8988T (cell line): Measurements from ENCODE around the gene TBXAS1.
"Not testable (repeated sequence)": the region's sequence is repeated elsewhere in the genome, so short reads cannot be mapped to it uniquely, and the experiment has no call there.

Experiments
- DNase-seq: peaks from one replicate; pipeline ENCODE4 v3.0.0; 2011

Gene TBXAS1

GRCh38 chr7:139895141-139895829 lies 66.2 kb downstream of the TBXAS1 start:
- DNase-seq, result no peak

GRCh38 chr7:139896288-139896687 lies 67.2 kb downstream of the TBXAS1 start:
- DNase-seq, result no peak

DNA sequence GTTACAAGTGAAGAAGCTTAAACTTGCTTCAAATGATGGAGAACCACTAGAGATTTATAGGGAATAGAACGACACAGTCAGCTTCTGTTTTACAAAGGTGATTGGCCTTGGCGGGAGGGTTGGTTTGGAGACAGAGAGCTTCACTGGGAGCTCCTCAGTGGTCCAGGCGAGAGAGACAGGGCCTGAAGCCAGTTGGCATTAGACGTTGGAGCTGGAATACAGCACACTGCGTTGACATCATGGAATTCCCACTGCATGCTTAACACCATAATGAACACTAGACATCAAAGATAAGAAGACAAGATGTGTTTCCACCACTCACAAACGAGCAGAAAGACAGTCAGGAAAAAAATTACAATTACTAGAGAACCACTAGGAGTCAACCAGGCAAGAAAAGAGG lies 67.8 kb downstream of the TBXAS1 start:
- DNase-seq, result no peak

DNA sequence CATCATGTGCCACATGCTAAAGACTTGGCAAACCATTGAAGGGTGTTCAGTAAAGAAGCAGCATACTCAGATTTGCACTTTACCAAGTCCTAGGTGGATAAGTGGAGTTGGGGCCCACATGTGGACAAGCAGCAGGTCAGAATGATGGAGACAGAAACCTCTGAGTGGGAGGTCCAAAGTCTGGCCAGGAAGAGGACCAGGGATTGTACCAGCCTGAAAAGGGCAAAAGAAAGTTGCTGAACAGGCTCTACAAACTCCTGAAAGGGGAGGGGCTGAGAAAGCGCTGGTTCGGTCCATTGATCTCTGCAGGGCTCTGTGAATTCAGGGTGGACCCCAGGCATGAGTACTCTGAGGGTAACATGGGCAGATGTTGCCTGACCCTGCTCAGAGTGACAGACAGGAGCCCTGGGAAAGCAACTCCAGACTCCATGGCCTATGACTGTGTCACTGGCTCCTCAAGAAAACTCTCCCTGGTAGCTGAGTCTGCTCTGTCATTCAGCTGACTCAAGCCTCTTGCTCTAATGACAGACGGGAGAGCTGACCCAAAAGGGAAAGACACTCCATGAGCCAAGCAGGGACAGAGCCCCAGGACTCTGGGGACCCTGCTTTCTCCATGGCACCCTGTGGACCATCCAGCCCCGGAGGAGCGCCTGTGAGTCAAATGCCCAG lies 68.5 kb downstream of the TBXAS1 start:
- DNase-seq, result no peak

- no peak for DNase-seq
Observed at GRCh38 chr7:139898483-139898882, 69.4 kb downstream of the TBXAS1 start.

- DNase-seq, result no peak
Observed at GRCh38 chr7:139899328-139899955, 70.4 kb downstream of the TBXAS1 start.

GRCh38 chr7:139900326-139900725 lies 71.3 kb downstream of the TBXAS1 start:
- no peak for DNase-seq

GRCh38 chr7:139901056-139901795 lies 72.2 kb downstream of the TBXAS1 start:
- no peak for DNase-seq

DNA sequence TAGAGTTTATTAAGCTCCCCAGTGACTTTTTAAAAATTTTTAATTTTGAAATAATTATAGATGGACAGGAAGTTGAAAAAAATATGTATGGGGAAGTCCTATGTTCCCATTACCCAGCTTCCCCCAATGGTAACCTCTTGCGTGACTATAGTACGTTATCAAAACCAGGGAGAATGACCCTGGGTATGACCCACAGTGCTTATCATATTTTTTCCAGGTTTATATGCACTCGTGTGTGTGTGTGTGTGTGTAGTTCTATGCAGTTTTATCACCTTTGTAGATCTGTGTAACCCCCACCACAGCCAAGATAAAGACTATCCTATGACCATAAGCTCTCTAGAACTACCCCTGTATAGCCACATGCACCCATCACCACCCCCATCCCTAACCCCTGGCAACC lies 72.8 kb downstream of the TBXAS1 start:
- no peak for DNase-seq

GRCh38 chr7:139902436-139903102 lies 73.5 kb downstream of the TBXAS1 start:
- no peak for DNase-seq

GRCh38 chr7:139903103-139903477 lies 74.0 kb downstream of the TBXAS1 start:
- not testable (repeated sequence) for DNase-seq

DNA sequence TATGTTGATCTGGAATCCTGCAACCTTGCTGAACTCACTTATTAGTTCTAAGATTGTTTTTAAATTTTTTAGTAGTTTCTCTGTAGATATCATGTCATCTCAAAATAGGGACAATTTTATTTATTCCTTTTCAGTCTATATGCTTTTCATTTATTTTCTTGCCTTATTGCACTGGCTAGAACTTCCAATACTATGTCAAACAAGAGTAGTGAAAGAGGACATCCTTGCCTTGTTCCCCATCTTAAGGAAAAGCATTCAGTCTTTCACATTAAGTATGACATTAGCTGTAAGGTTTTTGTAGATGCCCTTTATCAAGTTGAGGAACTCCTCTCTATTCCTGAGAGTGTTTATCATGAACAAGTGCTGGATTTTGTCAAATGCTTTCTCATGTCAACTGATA lies 77.8 kb downstream of the TBXAS1 start:
- DNase-seq, result no peak

DNA sequence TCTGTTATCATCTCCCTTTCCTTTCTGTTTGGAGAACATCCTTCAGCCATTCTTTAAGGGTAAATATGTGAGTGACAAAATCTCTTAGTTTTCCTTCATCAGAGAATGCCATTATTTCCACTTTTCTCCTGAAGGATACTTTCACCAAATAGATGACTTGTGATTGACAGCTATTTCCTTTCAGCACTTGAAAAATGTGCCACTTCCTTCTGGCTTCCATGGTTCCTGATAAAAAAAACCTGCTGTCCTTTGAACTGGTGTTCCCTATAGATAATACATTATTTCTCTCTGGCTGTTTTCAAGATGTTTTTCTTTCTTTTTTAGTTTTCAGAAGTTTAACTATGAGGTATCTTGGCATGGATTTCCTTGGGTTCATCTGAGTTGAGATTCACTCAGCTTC lies 79.7 kb downstream of the TBXAS1 start:
- no peak for DNase-seq

GRCh38 chr7:139909379-139910050 lies 80.5 kb downstream of the TBXAS1 start:
- no peak for DNase-seq

DNA sequence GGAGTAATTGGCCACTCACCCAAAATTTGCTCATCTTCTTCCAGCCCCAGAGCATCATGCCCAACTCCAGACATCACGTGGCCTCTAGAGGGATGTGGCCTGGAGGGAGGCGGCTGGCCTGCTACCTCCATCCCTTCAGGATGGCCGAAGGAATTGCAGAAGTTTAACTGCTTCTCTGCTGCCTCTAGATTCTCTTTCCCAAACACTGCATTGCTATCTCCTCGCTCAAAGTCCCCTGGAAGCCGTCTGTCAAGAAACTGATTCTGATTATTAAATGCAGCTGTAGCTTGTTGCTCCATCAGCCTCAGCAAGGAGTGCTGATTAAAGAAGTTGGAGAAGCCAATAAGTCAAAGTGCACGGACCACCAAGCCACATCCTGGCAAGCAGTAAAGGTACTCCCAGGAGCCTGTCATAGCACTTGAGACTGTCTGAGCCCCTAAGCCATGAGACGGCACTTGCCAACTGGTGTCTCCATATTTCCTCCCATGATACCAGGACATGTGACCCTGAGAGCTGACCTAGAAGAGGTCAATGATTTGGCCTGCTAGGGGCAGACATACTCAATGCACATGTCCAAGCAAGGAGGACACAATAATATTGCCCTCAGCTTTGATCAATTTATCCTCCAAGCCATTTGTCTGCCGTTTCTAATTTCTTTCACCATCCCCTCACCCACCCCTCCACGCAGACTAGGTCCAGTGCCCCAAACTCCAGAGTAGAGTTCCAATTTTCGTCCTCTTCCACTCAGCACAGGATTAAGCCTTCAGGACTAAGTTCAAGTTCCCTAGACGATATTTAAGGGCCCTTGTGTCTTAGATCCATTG lies 84.2 kb downstream of the TBXAS1 start:
- no peak for DNase-seq

- DNase-seq, result no peak
Observed at GRCh38 chr7:139913845-139914135, 84.7 kb downstream of the TBXAS1 start.

GRCh38 chr7:139914306-139915267 lies 85.5 kb downstream of the TBXAS1 start:
- no peak for DNase-seq

GRCh38 chr7:139915268-139915863 lies 86.3 kb downstream of the TBXAS1 start:
- no peak for DNase-seq

GRCh38 chr7:139915864-139916716 lies 87.0 kb downstream of the TBXAS1 start:
- peak; percentile 55 for DNase-seq
